ENCODE measurements around the gene FHOD3.
"Not testable (repeated sequence)": the region's sequence is repeated elsewhere in the genome, so short reads cannot be mapped to it uniquely, and the experiment has no call there.

Gene FHOD3

DNA sequence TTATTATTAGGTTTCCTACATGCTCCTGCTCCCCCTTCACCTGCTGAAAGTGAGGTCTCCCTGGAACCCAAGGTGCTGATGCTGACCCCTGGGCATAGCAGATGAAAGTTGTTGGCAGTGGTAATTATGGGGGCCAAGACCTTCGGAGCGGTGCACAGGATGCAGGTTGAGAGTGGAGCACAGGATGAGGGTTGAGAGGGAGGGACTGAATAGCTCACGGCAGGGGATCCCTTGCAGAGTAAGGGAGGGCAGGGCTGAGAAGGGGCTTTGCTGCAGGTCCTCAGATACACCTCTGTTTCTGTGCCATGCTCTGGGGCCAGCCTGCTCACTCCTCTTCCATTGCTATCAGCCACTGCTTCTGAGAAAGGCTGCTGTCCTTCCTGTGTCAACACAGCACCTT is 163.3 kb downstream of the FHOD3 start:
- DNase-seq (ENCODE audit: low read depth), result no peak
- TF ChIP-seq, protein P1, sequence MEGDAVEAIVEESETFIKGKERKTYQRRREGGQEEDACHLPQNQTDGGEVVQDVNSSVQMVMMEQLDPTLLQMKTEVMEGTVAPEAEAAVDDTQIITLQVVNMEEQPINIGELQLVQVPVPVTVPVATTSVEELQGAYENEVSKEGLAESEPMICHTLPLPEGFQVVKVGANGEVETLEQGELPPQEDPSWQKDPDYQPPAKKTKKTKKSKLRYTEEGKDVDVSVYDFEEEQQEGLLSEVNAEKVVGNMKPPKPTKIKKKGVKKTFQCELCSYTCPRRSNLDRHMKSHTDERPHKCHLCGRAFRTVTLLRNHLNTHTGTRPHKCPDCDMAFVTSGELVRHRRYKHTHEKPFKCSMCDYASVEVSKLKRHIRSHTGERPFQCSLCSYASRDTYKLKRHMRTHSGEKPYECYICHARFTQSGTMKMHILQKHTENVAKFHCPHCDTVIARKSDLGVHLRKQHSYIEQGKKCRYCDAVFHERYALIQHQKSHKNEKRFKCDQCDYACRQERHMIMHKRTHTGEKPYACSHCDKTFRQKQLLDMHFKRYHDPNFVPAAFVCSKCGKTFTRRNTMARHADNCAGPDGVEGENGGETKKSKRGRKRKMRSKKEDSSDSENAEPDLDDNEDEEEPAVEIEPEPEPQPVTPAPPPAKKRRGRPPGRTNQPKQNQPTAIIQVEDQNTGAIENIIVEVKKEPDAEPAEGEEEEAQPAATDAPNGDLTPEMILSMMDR (IDR thresholded peaks at IDR 0.05; ENCODE audit: insufficient read depth, low read depth, low read length, missing control alignments), result no peak
- H3K4me3 ChIP-seq (ENCODE audit: low read depth, low read length), result no peak overlapping the region

DNA sequence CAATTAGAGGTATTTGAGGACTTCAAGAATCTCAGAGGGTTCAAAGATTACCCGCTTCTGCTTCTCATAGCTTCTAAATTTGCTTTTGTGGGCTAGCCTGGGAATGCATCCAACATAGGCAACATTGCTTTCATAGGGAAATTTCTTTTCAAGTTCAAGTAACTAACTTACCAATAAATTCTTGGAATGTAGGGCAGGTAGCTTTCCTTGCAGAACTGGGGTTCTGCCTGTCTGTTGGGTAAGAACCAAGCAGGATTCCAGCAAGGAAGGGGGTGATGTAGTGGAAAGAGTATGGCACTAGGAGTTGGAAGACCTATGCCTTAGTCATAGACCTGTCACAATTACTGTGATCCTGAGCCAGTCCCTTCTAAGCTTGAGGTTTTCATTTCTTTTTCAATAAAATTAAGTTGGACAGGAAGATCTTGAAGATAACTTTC is 164.1 kb downstream of the FHOD3 start:
- H3K4me3 ChIP-seq (ENCODE audit: low read depth, low read length), result no peak overlapping the region
- DNase-seq (ENCODE audit: low read depth), result no peak
- TF ChIP-seq, protein P1 (IDR thresholded peaks at IDR 0.05; ENCODE audit: insufficient read depth, low read depth, low read length, missing control alignments), result no peak

DNA sequence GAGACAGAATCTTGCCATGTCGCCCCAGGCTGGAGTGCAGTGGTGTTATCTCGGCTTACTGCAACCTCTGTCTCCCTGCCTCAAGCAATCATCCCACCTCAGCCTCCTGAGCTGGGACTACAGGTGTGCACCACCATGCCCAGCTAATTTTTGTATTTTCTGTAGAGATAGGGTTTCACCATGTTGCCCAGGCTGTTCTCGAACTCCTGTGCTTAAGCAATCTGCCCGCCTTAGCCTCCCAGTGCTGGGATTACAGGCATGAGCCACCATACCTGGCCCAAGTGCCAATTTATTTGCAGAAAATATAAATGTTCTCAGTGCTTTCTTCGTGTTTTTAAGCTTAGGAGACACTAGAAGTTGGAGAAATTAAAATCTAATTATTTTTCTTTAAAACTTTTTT is 166.0 kb downstream of the FHOD3 start:
- DNase-seq (ENCODE audit: low read depth); H3K4me3 ChIP-seq (ENCODE audit: low read depth, low read length): not testable (repeated sequence)

DNA sequence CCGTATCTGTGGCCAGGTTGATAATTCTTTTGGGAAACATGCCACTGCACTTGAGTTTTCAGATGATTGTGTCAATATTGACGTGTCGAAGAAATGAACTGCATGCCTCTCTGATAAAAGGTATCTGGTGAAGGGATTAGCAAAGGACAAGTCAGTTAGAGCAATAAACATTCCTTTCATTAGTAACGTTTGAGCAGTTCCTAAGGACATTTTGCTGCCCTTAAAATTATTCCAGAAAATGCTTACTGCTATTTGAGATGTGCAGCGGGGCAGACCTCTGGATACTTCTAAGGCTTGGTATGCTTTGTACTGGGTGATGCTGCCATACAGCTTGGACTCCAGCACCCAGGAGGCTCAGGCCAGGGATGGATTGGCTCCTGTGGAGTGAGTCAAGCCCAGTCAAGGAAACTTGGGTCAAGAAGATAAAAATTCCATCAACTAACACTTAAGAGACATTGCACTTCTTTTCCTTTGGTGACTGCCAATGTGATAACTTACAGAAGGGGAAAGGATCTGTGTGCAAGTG is 166.7 kb downstream of the FHOD3 start:
- TF ChIP-seq, protein P1 (IDR thresholded peaks at IDR 0.05; ENCODE audit: insufficient read depth, low read depth, low read length, missing control alignments), result no peak
- no peak for DNase-seq (ENCODE audit: low read depth)
- no peak overlapping the region for H3K4me3 ChIP-seq (ENCODE audit: low read depth, low read length)

DNA sequence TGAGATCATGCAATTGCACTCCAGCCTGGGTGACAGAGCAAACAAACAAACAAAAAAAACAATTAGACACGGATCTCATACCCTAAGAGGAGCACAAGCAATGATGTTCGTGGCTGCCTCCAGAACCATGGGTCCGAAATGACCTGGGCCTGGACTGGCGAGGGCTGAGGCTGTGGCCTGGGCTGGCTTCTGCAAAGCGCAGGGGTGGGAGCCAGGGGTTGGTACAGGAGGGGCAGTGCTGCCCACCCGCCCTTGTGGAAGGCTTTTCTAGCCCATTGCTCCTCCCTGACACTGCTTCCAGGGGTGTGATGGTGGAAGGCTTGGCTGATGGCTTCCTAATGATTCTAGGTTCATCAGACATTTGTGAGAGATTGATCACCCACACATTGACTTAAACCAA is 167.8 kb downstream of the FHOD3 start:
- TF ChIP-seq, protein P1 (IDR thresholded peaks at IDR 0.05; ENCODE audit: insufficient read depth, low read depth, low read length, missing control alignments), result no peak
- no peak for DNase-seq (ENCODE audit: low read depth)

DNA sequence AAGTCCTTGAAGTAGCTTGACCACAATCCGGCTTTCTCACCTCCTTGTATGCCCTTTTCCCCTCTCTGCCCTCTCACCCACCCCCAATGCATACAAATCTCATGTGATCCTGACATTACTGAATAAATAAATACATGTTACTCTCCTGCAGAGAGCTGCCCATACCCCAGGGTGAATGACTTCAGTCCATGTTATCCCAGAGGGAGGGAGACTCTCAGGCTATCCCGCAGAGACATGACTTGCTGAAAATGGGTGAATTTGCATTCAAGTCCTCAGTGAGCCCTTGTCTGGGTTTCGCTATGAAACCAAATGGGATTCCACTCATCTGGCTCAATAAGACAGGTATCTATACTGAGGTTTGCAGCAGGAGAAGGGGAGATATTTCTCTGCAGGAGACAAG is 168.5 kb downstream of the FHOD3 start:
- peak; percentile 41 for DNase-seq (ENCODE audit: low read depth)
- no peak overlapping the region for H3K4me3 ChIP-seq (ENCODE audit: low read depth, low read length)
- TF ChIP-seq, protein P1 (IDR thresholded peaks at IDR 0.05; ENCODE audit: insufficient read depth, low read depth, low read length, missing control alignments), result no peak

More for the DNA sequence above, 167.8 kb downstream of the FHOD3 start:
- no peak overlapping the region for H3K4me3 ChIP-seq (ENCODE audit: low read depth, low read length)

DNA sequence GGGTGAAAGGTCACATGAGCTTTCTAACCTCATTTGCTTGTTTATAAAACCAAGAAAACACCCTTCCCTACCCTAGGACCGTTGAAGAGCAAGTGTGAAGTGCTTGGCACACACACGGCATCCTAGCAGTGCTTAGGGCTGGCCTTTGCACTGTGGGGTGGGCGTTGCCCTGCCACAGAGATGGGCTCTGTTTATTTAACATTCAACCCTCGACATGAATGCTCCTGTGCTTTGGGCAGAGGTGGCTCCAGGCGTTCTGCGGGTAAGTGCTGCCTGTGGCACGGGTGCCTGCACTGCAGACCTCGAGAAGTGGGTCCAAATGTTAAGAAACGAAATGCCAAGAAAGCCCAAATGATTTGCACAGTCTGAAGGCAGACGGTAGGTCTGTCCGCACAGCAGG is 170.1 kb downstream of the FHOD3 start:
- no peak for DNase-seq (ENCODE audit: low read depth)
- TF ChIP-seq, protein P1 (IDR thresholded peaks at IDR 0.05; ENCODE audit: insufficient read depth, low read depth, low read length, missing control alignments), result no peak

More for the DNA sequence above, 170.1 kb downstream of the FHOD3 start:
- no peak overlapping the region for H3K4me3 ChIP-seq (ENCODE audit: low read depth, low read length)
